ENCODE measurements around the gene CCT8L2. TPM values are rescaled to one million over a fixed set of nuclear protein-coding genes. Genes with fewer than 3 reads are reported as not detected.
"Not testable (repeated sequence)": the region's sequence is repeated elsewhere in the genome, so short reads cannot be mapped to it uniquely, and the experiment has no call there.

CCT8L2 gene
- total and polyA plus RNA-seq, 2 of the 8 experiments (the other 6 are each of a cell fraction or from before 2014, with no cell fraction given), result not detected

DNA sequence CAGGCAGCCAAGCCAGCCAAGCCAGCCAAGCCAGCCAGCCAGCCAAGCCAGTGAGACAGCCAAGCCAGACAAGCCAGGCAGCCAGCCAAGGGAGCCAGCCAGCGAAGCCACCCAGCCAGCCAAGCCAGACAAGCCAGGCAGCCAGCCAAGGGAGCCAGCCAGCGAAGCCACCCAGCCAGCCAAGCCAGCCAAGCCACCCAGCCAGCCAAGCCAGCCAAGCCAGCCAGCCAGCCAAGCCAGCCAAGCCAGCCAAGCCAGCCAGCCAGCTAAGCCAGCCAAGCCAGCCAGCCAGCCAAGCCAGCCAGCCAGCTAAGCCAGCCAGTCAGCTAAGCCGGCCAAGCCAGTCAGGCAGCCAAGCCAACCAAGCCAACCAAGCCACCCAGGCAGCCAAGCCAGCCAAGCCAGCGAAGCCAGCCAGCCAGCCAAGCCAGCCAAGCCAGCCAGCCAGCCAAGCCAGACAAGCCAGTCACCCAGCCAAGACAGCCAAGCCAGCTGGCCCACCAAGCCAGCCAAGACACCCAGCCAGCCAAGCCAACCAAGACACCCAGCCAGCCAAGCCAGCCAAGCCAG lies 34.1 kb downstream of the CCT8L2 start:
- H3K18ac ChIP-seq (ENCODE audit: extremely low read depth, low read length); H4K5ac ChIP-seq (ENCODE audit: insufficient read length, low read depth, low read length); H3K27ac ChIP-seq (ENCODE audit: low read depth, low read length); H3K36me3 ChIP-seq (ENCODE audit: control insufficient read depth in 2 of 4, insufficient read depth in 4 of 4, low read length in 3 of 4); FAIRE-seq; H4K91ac ChIP-seq (replicated peaks; ENCODE audit: insufficient read length, low read length); H3K56ac ChIP-seq (replicated peaks; ENCODE audit: insufficient read length, low read depth, low read length); H3K79me1 ChIP-seq (ENCODE audit: low read depth, low read length); CTCF ChIA-PET (ENCODE audit: partially characterized antibody); POLR2A ChIA-PET (ENCODE audit: partially characterized antibody); H3K14ac ChIP-seq (ENCODE audit: insufficient read length); H4K8ac ChIP-seq (ENCODE audit: extremely low read depth, insufficient read depth, low read length); H2BK12ac ChIP-seq (ENCODE audit: low read depth, low read length); H2AFZ ChIP-seq (ENCODE audit: low read length); H3K4me3 ChIP-seq (ENCODE audit: extremely low read depth in 1 of 4, insufficient read depth in 2 of 4, low read depth in 3 of 4, low read length in 4 of 4); H3K79me2 ChIP-seq (ENCODE audit: control insufficient read depth in 1 of 2, insufficient read depth in 2 of 2, low read length in 2 of 2); H3K27me3 ChIP-seq (replicated peaks in 1 of 4; ENCODE audit: control insufficient read depth in 3 of 4, extremely low read depth in 1 of 4, insufficient read depth in 3 of 4, low read length in 3 of 4); H2AK5ac ChIP-seq (ENCODE audit: low read depth, low read length); H2BK15ac ChIP-seq (ENCODE audit: low read length); H3K23ac ChIP-seq (ENCODE audit: insufficient read length); H3K4me1 ChIP-seq (replicated peaks in 1 of 4; ENCODE audit: control insufficient read depth in 3 of 4, insufficient read depth in 4 of 4, low read length in 3 of 4); H2BK120ac ChIP-seq (replicated peaks; ENCODE audit: low read depth, low read length); H4K20me1 ChIP-seq (replicated peaks in 1 of 2; ENCODE audit: control insufficient read depth in 1 of 2, insufficient read depth in 2 of 2, low read length in 2 of 2); H2BK20ac ChIP-seq (ENCODE audit: low read length); H2BK5ac ChIP-seq (ENCODE audit: low read depth, low read length); H3K9ac ChIP-seq (replicated peaks in 1 of 4; ENCODE audit: extremely low read depth in 1 of 4, low read depth in 3 of 4, low read length in 3 of 4); DNase-seq (ENCODE audit: low read depth in 1 of 2, low spot score in 2 of 2); H3K4ac ChIP-seq (replicated peaks; ENCODE audit: insufficient read length, low read depth, low read length); H3K23me2 ChIP-seq (ENCODE audit: low read depth, low read length); H3K4me2 ChIP-seq (ENCODE audit: insufficient read depth in 1 of 2, low read depth in 2 of 2, low read length in 2 of 2): not testable (repeated sequence)
- 83% methylated on average over 2 of the region's 4 CpGs; no CpG with 5 or more reads in 1 of the 2 experiments for WGBS, 2 experiments (ENCODE audit: extremely low coverage in 1 of 2, insufficient coverage in 1 of 2, insufficient read length in 1 of 2, insufficient replicate concordance in 2 of 2, low coverage in 1 of 2, low lambda C conversion rate in 2 of 2, missing lambda C conversion rate in 1 of 2)
- peaks cover 6 to 73% of the 10 kb centered on the region in 2 experiments; a peak in 3 of 4 replicates for H3K9me3 ChIP-seq (ENCODE audit: insufficient read depth in 2 of 2, low read depth in 1 of 2, low read length in 1 of 2)

GRCh38 chr22:16557511-16557910 lies 35.1 kb downstream of the CCT8L2 start:
- H4K20me1 ChIP-seq (replicated peaks in 1 of 2; ENCODE audit: control insufficient read depth in 1 of 2, insufficient read depth in 2 of 2, low read length in 2 of 2); H2BK120ac ChIP-seq (replicated peaks; ENCODE audit: low read depth, low read length); H4K91ac ChIP-seq (replicated peaks; ENCODE audit: insufficient read length, low read length); H3K27ac ChIP-seq (ENCODE audit: low read depth, low read length); H3K4me2 ChIP-seq (ENCODE audit: insufficient read depth in 1 of 2, low read depth in 2 of 2, low read length in 2 of 2); FAIRE-seq; H3K79me1 ChIP-seq (ENCODE audit: low read depth, low read length); H2BK15ac ChIP-seq (ENCODE audit: low read length); H3K36me3 ChIP-seq (ENCODE audit: control insufficient read depth in 2 of 4, insufficient read depth in 4 of 4, low read length in 3 of 4); H2BK20ac ChIP-seq (ENCODE audit: low read length); DNase-seq (ENCODE audit: low read depth in 1 of 2, low spot score in 2 of 2); H2BK5ac ChIP-seq (ENCODE audit: low read depth, low read length); H3K27me3 ChIP-seq (replicated peaks in 1 of 4; ENCODE audit: control insufficient read depth in 3 of 4, extremely low read depth in 1 of 4, insufficient read depth in 3 of 4, low read length in 3 of 4); H3K14ac ChIP-seq (ENCODE audit: insufficient read length); H4K5ac ChIP-seq (ENCODE audit: insufficient read length, low read depth, low read length); H2BK12ac ChIP-seq (ENCODE audit: low read depth, low read length); H3K79me2 ChIP-seq (ENCODE audit: control insufficient read depth in 1 of 2, insufficient read depth in 2 of 2, low read length in 2 of 2); H4K8ac ChIP-seq (ENCODE audit: extremely low read depth, insufficient read depth, low read length); H3K4ac ChIP-seq (replicated peaks; ENCODE audit: insufficient read length, low read depth, low read length); H3K18ac ChIP-seq (ENCODE audit: extremely low read depth, low read length); CTCF ChIA-PET (ENCODE audit: partially characterized antibody); H3K4me1 ChIP-seq (replicated peaks in 1 of 4; ENCODE audit: control insufficient read depth in 3 of 4, insufficient read depth in 4 of 4, low read length in 3 of 4); POLR2A ChIA-PET (ENCODE audit: partially characterized antibody); H3K23ac ChIP-seq (ENCODE audit: insufficient read length); H3K9ac ChIP-seq (replicated peaks in 1 of 4; ENCODE audit: extremely low read depth in 1 of 4, low read depth in 3 of 4, low read length in 3 of 4); H2AFZ ChIP-seq (ENCODE audit: low read length); H2AK5ac ChIP-seq (ENCODE audit: low read depth, low read length); H3K56ac ChIP-seq (replicated peaks; ENCODE audit: insufficient read length, low read depth, low read length); H3K4me3 ChIP-seq (ENCODE audit: extremely low read depth in 1 of 4, insufficient read depth in 2 of 4, low read depth in 3 of 4, low read length in 4 of 4); H3K23me2 ChIP-seq (ENCODE audit: low read depth, low read length): not testable (repeated sequence)
- 81% methylated on average over 13 of the region's 13 CpGs; no CpG with 5 or more reads in 1 of the 2 experiments for WGBS, 2 experiments (ENCODE audit: extremely low coverage in 1 of 2, insufficient coverage in 1 of 2, insufficient read length in 1 of 2, insufficient replicate concordance in 2 of 2, low coverage in 1 of 2, low lambda C conversion rate in 2 of 2, missing lambda C conversion rate in 1 of 2)
- H3K9me3 ChIP-seq (ENCODE audit: insufficient read depth in 2 of 2, low read depth in 1 of 2, low read length in 1 of 2), result peaks cover 6 to 67% of the 10 kb centered on the region in 2 experiments; a peak in 3 of 4 replicates

All from H1 (cell line).